HG03108 (cell line): ENCODE data around the gene HMG20A.

Source experiments
- ATAC-seq: cut with Tn5 transposase; IDR thresholded peaks from one replicate; pipeline ENCODE4 v1.9.1; 2021; ENCODE audit warnings: moderate library complexity; ENCODE audit not compliant: unreplicated experiment

The HMG20A gene

DNA sequence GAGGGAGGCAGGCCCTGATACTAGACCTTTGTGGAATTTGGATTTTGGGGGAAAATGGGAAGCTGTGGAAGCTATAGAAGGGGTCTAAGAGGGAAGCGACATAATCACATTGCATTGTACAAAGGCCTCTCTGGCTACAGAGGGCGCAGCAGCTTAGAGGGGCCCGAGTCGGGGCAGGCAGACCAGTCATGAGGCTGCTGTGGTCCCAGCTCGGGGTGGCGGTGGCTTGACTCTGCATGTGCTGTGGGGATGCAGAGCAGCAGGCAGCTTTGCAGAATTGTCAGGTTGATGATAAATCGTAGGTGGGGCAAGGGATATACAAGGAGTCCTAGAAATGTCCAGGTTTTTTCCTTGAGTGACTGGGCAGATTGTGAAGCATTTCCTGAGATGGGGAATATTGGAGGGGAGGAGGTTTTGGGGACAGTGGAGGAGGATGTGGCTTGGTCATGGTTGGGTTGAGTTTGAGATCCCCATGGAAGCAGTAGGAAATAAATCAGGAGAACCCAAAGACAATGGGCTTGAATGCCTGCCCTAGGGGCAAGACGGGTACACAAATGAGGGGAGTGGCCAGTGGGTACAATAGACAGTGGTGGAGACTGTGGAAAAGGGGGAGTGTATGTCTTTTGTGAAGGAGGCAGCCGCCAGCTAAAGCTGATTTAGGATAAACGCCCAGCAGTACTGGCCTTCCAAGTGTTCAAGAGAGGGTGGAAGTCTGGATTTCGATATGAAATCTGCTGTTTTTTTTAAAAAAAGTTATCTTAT is 94.1 kb downstream of the HMG20A start:
- ATAC-seq: no peak

DNA sequence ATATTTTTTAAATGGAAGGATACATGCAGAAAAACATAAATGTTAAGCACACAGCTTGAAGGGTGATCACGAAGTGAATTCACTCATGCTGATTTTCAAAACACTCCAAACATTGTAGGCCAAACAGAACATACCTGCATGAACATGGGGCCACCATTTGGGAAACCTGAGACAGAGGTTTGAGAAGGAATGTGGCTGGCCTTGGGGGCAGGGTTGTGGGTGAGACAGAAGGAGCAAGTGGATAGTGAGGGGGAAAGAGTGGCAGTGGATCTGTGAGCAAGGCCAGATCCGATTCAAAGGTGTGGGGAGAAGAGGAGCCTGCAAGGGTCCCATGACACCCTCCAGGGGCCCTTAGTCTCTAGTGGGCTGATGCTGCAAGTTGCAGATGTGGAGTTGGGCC is 94.9 kb downstream of the HMG20A start:
- ATAC-seq: no peak

DNA sequence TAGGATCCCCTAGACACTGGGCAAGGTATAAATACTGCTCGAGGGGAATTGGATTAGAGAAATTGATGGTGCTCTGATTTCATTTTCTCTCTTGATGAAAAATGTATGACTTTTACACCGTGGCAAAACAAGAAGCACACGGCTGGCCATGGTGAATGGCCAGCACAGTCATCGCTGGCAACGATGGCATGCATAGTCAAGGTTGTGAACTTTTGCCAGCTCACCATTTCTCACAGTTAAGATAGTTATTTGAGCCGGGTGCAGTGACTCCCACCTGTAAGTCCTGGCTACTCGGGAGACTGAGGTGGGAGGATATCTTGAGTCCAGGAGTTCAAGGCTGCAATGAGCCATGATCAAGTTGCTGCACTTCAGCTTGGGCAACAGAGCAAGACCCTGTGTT is 95.4 kb downstream of the HMG20A start:
- ATAC-seq: no peak

- ATAC-seq: no peak
Measured at GRCh38 chr15:77516786-77517185, 96.1 kb downstream of the HMG20A start.

DNA sequence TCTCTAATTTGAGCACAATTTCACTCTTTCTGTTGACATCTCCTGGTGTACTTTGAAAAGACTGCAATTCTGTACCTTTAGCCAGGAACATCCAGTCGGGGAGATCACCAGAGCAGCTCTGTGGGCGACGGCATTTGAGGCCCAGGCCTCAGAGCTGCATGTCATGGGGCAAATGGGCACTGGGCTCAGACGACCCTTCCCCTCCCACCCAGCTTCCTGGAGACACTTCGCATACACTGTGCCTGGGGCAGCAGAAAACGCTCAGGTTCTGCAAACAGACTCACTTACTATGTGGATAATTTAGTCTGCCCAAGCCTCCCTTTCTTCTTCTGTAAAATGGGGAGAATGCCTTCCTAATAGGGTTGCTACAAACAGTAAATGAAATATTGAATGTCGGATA is 96.9 kb downstream of the HMG20A start:
- ATAC-seq: no peak

DNA sequence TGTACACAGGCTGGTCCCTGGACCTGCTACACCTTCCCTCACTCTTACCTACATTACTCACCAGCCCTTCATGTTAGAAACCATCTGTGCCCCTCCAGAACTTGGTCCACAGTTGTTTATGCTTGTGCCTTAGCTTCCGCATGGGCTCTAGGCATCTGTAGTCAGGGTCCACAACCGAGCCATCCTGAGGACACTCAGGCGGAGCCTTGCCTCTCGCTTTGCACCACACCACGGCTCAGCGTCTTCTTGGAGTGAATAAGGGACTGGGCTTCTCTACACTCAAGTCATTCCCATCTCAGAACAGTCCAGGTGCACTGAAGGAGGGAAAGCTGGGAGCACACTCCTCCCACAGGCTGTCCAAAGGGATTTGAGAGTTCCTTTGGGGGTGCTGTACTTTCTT is 97.8 kb downstream of the HMG20A start:
- ATAC-seq: no peak

GRCh38 chr15:77519540-77519939 is 98.9 kb downstream of the HMG20A start:
- no peak for ATAC-seq

- ATAC-seq: no peak
Measured at GRCh38 chr15:77521206-77521605, 100.5 kb downstream of the HMG20A start.

DNA sequence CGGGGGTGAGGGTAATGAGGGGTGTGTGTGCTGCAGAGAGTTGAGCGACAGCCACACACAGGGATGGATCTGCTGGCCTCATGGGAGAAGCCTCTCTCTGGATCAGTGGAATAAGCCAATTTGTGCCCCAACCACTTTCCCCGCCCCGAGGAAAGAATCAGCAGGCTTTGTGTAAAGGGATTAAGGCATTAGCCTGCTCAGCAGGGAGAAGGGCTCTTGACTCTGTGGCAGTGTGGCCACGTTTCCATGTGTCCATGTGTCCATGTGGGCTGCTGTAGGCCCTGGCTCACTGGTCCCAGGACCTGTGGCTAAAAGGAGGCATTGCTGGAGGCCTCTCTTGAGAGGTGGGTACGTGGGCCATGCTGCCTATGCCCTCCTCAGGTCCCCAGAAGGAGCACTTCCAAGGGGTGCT is 104.7 kb downstream of the HMG20A start:
- no peak for ATAC-seq

DNA sequence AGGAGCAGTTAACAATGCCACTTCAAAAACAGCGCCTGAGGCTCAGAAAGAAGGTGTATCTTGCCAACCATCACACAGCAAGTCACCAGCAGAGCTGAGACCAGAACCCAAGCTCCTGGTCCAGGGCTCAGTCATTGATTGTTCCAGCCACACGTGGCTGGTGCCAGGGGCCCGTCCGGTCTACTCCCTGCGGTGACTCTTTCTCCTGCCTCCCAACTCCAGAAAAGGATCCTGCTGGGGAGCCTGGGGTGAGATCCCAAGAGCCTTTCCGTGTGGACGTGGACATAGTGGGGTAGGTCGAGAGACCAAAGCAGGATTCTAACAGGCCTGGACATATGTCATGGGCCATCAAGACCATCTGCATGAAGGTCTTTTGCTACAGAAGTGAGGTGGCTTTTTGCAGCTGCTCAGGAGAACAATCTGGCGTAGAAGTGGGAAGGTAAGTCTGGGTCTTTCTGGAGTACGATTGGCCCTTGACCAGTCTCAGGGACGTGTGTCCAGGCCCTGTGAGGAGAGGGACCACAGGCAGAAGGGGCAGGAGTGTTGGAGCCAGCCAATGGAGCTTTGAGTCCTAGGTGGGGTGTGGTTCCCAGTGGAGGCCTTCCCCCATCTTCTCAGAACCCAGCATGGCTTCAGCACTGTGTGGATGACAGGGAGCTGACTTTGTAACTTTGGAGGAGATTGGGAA is 105.4 kb downstream of the HMG20A start:
- ATAC-seq: no peak

DNA sequence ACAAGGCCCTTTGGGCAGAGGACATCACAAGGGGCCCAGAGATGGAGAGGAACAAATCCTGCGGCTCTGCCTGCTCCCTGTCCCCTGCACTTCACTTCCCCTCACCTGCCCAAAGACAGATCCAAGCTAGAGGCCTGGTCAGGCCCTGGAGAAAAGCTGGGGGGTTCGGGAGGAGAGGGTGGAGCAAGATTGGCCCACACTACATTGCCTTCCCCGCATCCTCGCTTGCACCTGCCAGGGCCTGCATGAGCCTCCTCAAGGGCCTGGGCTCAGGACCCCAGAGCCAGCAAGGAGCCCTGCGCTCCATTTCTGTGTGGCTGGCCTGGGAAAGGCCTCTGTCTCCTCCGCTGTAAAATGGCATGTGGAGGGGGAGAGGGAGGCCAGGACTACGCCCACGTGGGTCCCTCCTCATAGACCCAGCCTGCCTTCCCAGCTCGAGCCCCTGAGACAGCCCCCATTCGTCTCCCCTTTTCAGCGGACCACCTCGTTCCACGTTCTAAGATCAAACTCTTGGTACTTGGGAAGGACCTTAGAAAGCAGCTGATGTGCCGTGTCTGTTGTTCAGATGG is 106.0 kb downstream of the HMG20A start:
- no peak for ATAC-seq

- no peak for ATAC-seq
Measured at GRCh38 chr15:77527164-77527778, 106.6 kb downstream of the HMG20A start.

DNA sequence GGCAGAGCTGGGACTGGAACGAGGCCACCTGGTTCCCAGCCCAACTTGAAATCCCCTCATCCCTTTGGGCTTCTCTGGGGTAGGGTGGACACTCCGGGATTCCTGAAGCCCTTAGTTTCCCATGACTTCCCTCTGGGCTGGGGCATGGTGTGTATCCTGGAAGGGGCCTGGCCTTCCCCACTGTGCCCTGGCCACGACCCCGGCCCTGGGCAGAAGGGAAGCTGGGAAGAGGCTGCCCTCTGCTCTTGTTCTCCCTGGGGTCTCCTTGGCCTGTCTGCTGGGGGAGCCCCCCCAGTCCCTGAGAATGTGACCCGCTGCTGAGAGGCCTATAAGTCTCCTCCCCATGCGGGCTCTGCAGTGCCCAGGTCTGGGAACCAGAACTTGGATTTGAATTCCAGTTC is 107.1 kb downstream of the HMG20A start:
- no peak for ATAC-seq

- ATAC-seq: no peak
Measured at GRCh38 chr15:77528290-77528967, 107.7 kb downstream of the HMG20A start.

DNA sequence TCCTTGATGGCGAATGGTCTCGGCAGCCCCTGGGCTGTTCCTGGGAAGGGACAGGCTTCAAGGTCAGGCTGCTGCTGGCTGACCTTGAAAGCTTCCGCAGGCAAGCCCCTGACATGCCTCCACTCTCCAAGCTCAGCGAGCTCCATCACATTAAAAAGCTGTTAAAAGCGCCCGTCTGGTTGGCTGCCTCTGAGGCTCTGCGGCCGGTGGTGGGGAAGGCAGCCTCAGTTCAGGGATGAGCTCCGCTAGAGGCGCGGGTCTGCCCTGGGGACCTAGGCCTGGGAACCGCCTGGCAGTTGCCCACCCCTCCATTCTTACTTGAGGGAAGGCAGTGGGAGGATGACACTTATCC is 108.3 kb downstream of the HMG20A start:
- no peak for ATAC-seq

DNA sequence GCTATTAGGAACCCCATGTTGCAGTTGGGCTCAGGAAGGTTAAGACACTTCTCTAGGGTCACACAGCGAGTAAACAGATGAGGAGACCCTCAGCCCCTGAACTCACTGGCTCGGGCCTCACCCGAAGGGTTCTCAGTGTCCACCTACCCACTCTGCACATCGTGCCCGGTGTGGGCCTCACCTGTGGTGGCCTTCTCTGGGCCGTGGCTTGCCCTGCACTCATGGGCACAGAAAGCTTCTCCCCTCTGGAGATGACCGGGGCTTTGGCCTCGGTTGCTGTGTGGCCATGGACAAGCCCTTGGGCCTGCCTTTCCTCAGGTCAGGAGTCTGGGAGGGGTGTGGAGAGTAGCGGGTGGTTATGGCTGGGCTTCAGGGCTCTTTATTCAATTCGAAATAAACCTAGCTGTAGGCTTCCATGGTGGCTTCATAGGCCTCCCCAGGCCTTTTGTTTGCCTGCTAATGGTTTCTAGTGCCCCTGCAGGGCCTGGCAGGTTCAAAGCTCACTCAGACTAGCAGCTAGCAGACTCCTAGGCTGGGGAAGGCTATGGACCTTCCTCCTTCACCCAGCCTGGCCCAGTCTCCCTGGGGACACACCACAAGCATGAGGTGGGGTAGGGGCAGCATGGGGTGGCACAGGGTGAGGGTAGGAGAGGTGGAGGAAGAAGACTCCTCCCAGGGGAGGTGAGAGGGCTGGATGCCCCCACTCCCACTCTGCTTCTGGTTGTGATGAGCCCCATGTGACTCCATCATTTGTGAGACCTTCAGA is 108.9 kb downstream of the HMG20A start:
- ATAC-seq: no peak

- no peak for ATAC-seq
Measured at GRCh38 chr15:77530576-77530975, 109.9 kb downstream of the HMG20A start.

- ATAC-seq: no peak
Measured at GRCh38 chr15:77531191-77532000, 110.7 kb downstream of the HMG20A start.

- ATAC-seq: no peak
Measured at GRCh38 chr15:77532067-77532710, 111.5 kb downstream of the HMG20A start.
